Ovary (tissue), 3 donors: ENCODE results near the gene PRKCI.

Experiments used
- CTCF ChIP-seq, 3 donors: fragments of 450-650 bp in 2 of 3; fragments of 200-600 bp in 1 of 3; IDR thresholded peaks; one replicate each; pipeline versions ENCODE4 v1.5.1 to v1.8.0; 2016 to 2022; ENCODE audit warnings: antibody characterized with exemption in 3 of 3, mild to moderate bottlenecking in 1 of 3
- EP300 ChIP-seq: sonication (generic); formaldehyde crosslinking; IDR thresholded peaks from one replicate; pipeline ENCODE4 v1.6.1; 2017; ENCODE audit warnings: antibody characterized with exemption
- donor health status: DM: no; HTN: no; CAD: no.

GRCh38 chr3:170344971-170345370, 122.7 kb downstream of the PRKCI start:
- TF ChIP-seq CTCF (IDR thresholded peaks at IDR 0.05), result no peak
- no peak for TF ChIP-seq EP300
